IPS DF 19.7 (cell line): ENCODE data around the gene FBXL15.

ENCODE experiments used
- DNase-seq: peaks from one replicate; pipeline ENCODE4 v3.0.0-alpha.2; 2013; ENCODE audit warnings: low read depth, low spot score

Gene FBXL15

GRCh38 chr10:102411341-102412255, 9.0 kb upstream of the FBXL15 start:
- DNase-seq = no peak

DNA sequence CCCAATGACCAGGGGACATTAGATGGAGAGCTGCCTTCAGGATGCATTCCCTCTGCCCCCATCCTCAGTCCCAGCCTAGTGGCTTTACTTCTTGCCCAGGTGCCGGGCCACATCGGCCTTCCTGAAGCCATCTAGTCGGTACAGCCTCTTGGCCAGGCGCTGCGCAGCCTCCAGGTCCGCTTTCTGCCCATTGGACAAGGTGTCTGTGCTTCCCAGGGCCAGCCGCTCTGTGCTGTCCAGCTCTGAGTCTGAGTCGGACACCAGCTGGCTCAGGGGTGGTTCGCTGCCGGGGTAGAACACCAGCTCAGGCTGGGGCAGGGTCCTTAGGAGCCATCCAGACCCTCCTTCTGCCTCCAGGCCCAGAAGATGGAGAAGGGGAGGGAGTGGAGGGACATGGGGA, 8.3 kb upstream of the FBXL15 start:
- no peak for DNase-seq

DNA sequence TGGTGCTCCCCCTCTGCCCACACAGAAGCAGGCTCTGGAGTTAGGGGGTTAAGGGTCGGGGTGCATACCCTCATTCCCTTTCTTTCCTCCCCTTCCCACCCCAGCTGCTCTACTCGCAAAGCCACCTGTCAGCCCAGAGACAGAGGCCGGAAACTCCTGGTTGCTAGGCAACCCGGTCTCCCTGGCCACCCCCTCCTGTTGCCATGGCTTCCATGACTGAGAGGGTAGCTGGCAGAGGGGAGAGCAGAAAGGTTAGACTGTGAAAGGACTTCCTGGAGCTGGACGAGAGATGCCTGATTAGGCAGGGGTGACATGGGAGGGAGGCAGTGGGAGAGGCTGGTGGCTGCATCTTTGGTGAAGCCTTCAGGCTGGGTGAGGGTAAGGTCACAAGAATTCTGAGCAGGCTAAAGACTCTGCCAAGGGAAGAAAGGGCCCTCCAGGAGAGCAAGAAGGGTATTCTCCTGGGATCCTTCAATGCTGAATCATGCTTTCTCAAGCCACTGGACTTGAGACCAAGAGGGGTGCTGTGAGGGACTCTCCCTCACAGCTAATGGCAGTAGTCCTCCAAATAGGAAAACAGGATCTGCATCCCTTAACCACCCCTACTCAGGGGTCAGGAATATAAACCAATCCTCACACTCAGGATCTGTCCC, 7.5 kb upstream of the FBXL15 start:
- no peak for DNase-seq

GRCh38 chr10:102413806-102414561, 6.7 kb upstream of the FBXL15 start:
- no peak for DNase-seq

DNA sequence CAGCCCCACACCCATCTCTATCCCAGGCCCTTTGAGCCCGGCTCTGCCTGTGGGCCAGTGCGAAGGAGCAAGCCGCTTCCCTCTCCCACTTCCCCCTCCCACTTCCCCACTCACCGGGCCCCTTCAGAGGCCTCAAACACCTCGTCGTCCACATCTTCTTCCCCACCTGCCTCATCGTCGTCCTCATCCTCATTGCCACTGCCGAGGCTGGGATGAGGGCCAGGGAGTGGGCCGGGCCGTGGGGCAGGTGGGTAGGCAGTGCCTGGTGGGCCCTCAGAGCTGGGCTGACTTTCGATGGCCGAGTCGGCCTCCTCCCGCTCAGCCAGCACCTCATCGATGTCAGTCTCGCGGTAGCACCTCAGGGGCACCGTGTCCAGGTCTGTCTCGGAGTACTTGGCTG, 5.9 kb upstream of the FBXL15 start:
- DNase-seq = no peak

- DNase-seq = no peak
Observed at GRCh38 chr10:102416283-102416682, 4.4 kb upstream of the FBXL15 start.

DNA sequence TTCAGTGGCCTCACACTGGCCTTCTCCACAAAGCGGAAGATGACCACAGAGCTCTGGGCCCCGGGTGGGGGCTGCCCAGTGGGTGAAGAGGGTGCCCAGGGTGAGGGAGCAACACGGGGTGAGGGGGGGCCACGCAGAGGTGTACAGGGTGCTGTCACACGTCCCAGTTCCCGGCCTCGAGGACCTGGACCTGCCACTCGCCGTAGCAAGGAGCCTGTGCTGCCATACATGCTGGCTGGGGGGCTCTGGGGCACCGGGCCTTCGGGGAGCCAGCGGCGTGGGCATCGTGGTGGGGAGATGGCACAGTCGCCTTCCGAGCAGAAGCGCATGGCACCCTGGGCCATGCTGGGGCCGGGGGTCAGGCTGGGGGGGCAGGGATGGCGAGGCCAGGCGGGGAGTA, 3.9 kb upstream of the FBXL15 start:
- DNase-seq = no peak

- DNase-seq = no peak
Observed at GRCh38 chr10:102418622-102419268, 1.9 kb upstream of the FBXL15 start, which contains the start of gene PSD. PSD (minus strand) TSS chr10:102418785; CDS start chr10:102417038, 1,747 bp downstream.

DNA sequence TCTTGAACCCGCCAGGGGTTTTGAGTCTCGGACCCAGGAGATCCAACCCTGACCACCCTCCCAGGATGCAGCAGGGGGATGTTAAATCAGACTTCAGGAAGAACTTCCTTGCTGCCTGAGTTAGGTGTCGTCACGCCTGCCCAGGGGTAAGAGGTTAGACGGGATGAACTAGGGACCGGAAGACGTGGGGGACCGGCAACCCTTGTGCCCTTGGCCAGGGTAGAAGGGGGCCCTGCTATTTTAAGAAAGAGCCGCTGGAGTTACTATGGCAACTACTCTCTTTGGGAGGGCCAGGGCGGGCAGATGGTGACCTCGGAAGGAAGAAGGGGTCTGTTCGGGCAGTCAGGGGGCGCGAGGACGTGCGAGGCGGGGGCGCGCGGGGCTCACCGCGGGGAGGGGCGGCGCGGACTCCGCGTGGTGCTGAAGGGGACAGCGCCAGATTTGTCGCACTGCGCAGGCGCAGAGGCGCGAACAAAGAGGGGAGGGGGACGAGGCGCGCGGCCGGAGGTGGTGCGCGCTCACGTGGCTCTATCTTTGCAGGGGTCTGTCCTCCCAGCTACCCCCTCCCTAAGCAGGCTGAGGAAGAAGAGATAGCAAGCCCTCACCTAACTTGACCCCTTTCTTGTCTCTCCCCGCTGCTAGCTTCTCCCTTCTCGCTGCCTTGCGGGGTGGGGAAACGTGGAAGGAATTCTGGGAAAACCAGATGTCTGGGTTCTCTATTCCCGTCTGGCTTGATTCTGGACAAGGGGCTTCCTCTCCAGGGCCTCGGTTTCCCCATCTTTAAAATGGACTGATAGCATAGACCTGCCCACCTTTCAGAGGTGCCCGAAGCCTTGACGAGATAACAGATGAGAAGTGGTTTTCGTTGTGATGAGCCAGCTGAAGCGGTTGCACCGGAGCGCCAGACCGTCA, 1.1 kb upstream of the FBXL15 start:
- no peak for DNase-seq

DNA sequence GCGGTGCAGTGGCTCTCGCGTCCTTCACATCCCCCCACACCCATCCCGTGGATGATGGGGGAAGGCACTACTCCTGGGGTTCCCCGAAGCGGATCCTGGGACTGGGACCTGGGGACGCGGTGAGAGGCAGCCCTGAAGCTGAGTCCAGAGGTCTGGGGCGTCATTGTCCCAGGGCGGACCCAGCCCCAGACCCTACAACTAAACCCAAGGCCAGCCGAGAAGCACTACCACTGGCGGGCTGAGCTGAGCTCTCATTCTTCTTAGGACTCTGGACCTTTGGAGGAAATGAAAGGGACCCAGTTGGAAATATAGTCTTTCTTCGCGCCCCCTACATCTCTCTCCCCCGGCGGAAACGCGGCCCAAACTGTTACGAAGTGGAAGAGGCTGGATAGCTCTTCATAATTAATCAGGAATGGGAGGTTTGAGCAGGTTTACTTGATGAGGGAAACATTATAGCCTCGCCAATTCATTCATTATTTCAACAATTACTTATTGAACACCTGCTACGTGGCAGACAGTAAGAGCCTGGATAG, 389 bp upstream of the FBXL15 start:
- DNase-seq = no peak

DNA sequence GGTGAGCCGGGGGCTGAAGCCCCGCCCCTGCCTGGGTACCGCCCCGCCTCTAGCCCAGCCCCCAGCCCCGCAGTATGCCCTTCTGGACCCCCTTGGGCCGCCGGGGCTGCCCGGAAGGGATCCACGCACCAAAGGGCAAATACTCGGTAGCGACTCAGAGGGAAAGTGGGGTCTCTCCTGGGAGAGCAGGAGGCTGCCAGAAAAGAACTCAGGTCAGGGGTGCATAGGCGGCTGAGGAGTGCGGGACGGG, 796 bp downstream of the FBXL15 start:
- DNase-seq = no peak

DNA sequence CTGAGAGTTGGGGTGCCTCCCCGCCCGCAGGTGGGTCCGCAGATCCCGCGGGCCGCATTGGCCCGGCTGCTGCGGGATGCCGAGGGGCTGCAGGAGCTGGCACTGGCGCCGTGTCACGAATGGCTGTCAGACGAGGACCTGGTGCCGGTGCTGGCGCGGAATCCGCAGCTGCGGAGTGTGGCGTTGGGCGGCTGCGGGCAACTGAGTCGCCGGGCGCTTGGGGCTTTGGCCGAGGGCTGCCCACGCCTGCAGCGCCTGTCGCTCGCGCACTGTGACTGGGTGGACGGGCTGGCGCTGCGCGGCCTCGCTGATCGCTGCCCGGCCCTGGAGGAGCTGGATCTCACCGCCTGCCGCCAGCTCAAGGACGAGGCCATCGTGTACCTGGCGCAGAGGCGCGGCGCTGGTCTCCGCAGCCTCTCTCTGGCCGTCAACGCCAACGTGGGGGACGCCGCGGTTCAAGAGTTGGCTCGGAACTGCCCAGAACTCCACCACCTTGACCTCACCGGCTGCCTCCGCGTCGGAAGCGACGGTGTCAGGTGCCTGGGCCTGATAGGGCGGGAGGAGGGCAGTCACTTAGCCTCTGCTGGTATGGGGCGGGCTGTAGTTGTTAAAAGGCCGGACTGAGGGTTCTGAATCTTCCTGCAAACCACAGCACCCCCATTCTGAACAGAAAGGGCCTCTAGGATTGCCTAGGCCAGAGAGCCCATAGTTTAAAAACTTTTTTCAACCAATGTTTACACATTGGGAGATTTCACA, 1.3 kb downstream of the FBXL15 start:
- DNase-seq = no peak

- no peak for DNase-seq
Observed at GRCh38 chr10:102422545-102423129, 2.0 kb downstream of the FBXL15 start.

- no peak for DNase-seq
Observed at GRCh38 chr10:102423372-102423968, 2.8 kb downstream of the FBXL15 start.

GRCh38 chr10:102424145-102424544, 3.5 kb downstream of the FBXL15 start:
- DNase-seq = no peak

GRCh38 chr10:102424916-102425315, 4.3 kb downstream of the FBXL15 start:
- no peak for DNase-seq

GRCh38 chr10:102425444-102425843, 4.8 kb downstream of the FBXL15 start:
- no peak for DNase-seq

DNA sequence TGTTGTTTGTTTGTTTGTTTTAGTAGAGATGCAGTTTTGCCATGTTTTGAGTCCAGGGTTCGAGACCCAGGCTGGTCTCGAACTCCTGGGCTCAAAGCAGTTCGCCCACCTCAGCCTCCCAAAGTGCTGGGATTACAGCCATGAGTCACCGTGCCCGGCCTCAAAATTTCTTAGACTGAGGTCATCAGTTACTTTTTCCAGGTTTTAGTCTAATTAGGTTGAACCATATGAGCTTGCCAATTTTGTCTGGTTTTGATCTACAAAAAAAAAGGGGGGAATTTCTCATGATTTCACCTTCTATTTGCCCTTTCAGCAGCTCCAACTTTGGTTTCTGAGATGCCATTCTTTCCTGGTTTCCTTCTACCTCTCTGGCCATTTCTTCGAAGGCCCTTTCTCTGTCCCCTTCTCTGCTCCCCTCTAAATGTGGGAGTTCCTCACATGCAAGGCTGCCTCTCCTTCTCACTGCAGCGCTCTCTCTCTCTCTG, 6.2 kb downstream of the FBXL15 start:
- DNase-seq = no peak

DNA sequence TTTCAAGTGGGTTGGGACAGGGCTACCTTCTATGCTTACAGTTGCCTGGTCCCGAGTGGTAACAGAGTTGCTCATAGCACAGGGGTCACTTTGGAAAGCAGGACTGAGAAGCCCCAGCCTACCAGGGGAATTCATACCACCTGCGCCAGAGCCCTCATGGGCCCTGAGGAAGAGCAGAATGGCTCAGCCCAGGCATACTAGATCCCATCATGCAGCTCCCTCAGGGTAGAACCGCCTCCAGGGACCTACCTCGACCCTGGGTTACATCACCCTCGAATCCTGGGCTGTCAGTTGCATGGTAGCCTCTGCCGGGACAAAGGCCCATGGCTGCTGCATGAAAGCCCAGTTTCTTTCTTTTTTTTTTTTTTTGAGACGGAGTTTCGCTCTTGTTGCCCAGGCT, 8.8 kb downstream of the FBXL15 start:
- DNase-seq = no peak
